NCI-H2196 (cell line): ENCODE measurements around the gene SDK1.
A peak's percentile ranks its signal among the peaks of the same experiment; 100 is the strongest.

Source experiments
- DNase-seq: peaks from one replicate; lab custom pipeline; 2025; ENCODE audit not compliant: unreplicated experiment; lab: John Stamatoyannopoulos, UW

Gene SDK1

DNA sequence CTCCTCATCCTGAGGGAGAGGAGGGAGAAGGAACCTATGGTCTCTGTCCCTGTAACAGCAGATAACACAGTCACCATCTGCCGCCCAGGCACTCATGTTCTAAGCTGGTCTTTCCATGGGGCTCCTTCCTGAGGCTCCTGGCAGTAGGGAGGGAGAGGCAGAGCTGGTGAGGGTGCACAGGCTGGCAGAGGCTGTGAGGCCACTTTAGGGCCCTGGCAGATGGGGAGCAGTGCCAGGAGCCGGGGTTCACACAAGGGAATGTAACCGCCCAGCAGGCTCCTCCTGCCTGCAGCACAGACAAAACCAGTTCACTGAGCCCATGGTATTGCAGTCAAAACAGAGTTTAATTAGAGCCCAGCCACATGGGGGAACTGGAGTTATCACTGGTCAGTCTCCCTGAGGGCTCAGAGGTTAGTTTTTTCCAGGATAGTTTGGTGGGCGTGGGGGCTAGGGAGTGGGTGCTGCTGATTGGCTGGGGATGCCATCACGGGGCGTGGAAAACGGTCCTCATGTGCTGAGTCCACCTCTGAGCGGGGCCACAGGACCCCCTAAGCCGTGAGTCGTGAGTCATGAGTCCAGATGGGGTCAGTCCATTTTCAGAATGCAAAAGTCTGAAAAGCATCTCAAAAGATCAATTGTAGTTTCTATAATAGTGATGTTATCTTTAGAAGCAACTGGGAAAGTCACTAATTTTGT, 881.7 kb downstream of the SDK1 start:
- no peak for DNase-seq

DNA sequence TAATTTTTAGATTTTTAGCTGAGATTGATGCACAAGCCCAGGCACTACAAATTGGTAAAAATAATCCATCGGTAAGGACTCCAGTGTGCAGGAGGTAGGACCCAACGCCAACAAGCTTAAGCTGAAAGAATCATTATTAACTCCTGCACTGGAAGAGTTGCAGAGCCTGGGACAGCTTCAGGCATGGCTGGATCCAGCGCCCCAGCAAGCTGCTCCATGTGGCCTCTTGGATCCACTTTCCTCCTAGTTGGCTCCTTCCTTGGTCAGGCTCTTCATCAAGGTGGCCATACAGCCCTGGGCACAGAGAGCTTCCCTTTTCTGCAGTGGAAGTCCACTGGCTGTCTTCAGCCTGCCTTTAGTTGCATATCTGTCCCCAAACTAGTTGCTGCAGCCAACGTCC, 883.6 kb downstream of the SDK1 start:
- DNase-seq: no peak

DNA sequence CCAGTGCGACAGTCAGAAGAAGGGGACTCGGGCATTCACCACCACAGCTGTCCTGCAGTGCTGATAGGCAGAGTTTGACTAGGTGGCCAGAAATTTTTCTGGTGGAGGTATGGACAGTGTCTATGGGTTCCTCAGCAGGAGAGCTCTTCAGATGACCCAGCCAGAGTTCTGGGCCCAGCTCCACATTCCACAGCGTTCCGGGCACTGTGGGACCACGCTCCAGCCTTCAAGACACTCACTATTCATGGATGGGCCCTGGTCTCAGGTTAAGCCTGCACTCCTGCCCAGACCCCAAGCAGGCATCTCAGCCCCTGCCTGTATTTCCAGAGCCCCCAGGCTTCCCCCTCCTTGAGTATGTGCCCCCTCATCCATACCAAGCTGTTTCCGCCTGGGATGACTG, 884.1 kb downstream of the SDK1 start:
- no peak for DNase-seq

DNA sequence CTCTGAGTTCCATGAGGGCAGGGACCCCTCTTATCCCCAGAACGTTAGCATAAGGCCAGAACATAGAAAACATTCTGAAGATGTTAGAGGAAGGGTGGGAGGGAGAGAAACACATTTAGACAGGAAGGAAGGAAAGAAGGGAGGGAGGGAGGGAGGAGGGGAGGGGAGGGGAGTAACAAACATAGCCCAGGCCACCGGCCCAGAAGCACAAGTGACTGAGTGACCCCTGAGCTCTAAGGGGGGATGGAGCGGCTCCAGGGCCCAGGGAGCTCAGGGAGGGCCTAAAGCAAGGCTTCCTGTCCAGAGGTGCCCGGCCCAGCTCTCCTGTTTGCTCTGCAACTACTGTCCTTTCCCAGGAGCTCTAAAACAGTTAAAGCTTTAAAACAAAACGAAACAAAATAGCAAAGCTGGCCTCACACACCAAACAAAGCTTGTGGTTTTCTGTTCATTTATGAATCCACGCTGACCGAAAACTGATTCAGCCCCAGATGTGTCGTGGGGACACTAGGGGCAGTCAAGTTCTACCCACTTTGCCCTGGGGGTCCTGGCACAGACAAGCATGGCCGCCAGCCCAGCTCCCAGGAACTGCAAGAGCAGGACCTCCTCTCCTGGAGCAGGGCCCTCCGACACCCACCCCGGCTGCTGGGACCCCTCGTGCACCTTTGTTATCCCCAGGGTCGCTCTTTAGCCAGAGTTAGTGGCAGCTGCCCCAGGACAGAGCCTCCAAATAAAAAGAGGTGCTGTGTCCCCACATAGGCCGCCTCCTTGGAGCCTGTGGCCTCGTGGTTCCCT, 884.9 kb downstream of the SDK1 start:
- DNase-seq: no peak

DNA sequence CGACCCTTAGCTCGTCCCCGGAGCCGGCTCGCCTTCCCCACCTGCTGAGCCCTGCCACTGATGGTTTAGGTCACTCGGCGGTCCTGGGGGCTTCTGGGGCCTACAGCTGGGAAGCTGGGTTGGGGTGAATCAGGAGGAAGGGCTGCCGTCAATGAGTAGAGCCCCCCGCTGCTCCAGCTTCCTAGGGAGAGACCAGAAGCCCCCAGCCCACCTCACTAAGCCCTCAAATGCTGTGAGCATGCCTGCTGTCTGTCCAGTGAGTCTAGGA, 885.4 kb downstream of the SDK1 start:
- no peak for DNase-seq

DNA sequence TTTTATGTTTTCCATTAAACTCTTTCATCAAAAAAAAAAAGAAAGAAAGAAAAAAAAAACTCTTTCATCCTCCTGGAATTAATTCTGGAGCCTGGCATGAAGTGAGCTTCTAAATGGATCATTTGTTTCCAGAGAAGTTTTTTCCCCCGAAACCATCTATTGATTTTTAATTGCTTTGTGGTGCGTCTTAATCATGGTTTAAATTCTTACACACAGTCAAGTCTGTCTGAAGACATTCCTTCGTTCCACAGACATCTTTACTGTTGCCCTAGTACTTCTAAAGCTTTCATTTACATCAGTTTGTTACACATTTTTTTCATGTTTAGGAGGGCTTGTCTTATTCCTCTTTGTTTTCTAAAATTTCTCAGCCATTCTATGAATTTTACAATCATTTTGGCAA, 887.6 kb downstream of the SDK1 start:
- DNase-seq: no peak

DNA sequence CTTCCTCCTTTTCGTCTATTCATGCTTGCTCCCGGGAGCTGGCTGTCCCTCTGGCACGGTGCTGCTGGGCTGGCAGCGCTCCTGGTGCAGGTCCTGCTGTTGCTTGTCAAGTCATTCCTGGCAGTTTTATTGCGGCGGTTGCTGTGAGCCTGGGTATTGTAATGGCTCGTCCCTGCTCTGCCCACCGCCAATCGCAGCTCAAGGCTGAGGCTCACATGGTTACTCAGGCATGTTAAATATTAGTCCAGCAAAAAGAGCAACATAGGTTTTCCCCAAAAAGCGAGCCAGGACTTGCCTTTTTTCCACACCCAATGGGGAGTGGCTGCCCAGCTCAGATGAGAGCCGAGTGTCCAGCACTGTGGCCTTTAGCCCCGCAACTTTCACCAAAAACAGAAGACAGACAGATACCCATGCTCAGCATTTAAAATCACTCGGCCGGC, 888.1 kb downstream of the SDK1 start:
- DNase-seq: peak; percentile 47

DNA sequence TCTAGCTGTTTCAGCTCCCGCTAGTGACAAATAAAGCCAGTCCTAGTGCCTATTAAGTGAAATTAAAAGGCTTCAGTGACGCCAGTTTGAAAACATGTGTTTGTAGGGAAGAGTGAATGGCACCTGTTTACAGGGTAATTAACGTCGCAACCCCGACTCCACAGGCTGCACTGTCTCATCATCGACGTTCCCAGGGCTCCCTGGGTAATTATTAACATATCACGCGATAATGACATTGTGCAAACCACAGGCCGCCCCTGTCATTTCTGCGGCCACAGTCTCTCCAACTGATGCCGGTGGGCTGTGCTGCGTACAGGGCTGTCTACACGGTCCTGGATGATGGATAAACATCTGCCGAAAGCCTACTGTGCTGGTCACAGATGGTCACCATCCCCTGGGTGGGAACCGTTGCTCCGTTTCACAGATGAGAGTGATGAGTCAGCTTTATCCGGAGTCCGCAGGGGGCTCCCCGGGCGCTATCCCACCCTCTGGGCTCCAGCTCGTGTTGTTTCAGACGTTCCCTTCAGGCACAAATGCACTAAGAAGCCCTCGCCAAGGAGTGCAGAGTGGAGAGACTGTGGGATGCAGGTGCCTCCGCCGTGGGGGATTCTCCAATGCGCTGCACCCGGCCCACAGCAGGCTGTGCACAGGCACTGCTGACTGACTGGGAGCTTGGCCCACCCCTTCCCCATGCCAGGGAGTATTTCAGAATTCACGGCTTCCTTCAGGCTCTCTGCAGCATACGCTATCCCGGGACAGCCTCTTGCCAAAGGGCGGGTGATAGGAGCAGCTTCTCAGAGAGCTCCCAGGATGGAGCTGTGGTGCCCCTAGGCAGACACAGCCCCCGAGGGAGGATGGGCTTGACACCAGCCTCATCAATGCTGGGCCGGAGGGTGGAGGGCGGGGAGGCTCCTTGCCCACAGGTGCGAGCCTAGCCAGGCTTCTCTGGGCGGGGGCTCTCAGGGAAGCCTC, 889.2 kb downstream of the SDK1 start:
- DNase-seq: no peak

DNA sequence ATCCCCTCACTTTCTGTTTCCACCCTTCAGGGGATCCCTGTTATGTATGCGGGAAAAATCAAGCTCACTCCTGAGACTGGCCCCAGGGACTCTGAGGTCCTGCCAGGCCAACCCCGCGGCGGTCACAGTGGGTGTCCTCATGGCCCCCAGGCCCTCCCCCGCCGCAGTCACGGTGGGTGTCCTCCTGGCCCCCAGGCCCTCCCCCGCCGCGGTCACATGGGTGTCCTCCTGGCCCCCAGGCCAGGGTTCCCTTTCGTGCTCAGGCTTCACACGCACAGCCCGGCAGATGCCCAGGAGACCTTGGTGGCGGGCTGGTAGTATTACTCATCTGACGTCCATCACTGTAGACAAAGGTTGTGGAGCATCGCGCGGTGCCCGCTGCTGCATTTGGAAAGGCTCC, 890.0 kb downstream of the SDK1 start:
- no peak for DNase-seq

DNA sequence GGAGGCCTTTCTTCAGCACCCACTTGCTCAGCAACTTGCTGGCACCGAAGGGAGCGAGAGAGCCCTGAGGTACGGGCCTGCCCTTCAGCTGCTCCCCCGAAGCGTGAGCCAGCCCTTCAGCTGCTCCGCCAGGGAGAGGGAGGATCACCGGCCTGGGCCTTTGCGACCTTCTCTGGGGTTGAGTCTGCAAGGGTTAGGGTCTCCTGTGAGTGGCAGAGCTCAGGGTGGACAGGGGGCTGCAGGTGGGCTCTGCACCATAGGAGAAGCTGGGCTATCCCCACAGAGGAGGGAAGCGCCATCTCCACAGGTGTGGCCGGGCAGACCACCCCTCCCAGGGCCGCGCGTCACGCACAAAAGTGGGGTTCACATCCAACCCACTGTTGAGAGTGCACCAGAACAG, 890.5 kb downstream of the SDK1 start:
- no peak for DNase-seq

DNA sequence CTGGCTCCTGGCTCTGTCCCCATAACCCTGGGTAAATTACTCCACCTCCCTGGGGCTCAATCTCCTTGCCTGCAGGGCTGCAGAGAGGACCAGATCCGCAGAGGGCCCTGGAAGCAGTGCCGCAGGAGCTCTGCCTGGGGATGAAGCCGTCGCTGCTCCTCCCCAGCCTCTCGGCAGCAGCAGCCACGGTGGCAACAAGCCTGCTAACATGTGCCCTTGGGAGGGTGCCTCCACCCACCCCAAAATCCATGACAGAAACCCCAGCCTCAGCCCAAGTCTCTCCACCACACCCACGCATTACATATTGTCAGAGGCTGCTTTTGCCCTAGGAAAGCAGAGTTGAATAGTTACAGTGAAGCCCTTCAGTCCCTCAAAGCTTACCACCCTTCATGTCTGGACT, 894.6 kb downstream of the SDK1 start:
- no peak for DNase-seq

DNA sequence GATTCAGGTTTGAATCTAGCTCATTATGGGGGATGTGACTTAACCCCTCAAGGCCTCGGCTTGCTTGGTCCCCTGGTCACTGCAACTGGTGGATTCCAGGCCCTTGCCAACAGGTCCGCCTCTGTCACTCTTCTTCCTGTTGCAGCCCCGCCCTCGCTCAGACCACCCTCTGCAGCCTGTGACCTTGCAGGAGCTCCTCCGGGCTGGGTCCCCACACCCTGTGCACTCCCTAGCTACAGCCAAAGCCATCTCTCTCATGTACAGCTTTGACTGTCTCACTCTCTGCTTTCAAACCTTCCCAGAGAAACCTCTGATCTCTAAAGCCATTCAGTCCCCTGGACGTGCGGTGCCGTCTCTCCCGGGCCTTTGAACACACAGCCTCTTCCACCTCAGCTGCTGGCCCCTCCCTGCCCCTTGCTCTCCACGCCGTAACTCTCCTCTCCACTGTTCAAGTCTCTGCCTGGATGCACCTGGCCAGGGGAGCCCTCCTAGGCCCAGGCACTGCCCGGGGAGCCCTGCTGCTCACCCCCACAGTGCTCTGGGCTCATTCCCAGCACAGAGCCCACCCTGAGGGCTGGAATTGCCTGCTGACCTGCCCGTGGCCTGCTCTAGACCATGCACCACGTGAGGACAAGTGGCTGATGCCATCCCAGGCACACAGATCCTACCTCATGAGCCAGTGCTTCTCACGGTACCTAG, 895.2 kb downstream of the SDK1 start:
- DNase-seq: no peak

DNA sequence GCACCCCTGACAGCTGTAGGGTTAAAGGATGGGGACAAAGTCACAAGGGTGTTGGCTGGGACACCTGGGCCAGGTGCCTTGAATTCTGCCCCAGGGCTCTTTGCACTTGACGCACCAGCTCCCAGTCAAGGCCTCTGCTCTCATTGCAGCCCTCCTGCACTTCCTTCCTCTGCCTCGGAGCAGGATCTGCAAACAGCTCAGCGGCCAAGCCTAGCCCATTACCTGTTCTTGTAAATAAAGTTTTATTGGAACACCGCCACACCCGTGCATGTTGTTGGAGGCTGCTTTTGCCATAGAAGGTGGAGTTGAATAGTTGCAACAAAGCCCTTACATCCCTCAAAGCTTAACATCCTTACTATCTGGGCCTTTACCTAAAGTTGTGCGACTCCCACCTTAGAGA, 897.2 kb downstream of the SDK1 start:
- no peak for DNase-seq

DNA sequence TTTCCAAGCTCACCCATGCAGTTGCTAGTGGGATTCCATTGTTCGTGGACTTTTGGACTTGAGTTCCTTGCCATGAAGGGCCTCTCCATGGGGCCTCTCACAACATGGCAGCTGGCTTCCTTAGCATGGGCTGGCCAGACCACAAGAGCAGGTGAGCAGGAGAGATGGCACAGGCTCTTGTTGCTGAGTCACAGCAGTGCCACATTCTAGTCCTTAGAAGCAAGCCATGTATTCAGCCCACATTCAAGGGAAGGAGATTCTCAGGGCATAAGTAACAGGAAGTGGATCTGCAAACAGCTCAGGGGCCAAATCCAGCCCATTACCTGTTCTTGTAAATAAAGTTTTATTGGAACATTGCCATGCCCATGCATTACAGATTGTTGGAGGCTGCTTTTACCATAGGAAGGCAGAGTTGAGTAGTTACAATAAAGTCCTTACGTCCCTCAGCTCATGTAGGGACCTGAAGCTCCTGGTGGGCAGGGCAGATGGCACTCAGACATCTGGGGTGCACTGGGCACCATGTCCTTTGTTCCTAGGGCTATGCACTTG, 899.6 kb downstream of the SDK1 start:
- no peak for DNase-seq

DNA sequence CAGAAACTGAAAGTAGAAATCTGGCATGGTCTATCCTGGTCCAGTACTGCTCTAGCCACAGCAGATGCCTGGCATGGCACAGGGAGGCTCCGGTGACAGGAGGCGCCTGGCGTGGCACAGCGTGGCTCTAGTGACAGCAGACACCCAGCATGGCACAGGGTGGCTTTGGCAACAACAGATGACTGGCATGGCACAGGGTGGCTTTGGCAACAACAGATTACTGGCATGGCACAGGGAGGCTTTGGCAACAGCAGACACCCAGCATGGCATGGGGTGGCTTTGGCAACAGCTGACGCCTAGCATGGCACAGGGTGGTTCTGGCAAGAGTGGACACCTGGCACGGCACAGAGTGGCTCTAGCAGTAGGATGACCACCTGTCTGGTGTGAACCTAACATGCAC, 900.5 kb downstream of the SDK1 start:
- no peak for DNase-seq

DNA sequence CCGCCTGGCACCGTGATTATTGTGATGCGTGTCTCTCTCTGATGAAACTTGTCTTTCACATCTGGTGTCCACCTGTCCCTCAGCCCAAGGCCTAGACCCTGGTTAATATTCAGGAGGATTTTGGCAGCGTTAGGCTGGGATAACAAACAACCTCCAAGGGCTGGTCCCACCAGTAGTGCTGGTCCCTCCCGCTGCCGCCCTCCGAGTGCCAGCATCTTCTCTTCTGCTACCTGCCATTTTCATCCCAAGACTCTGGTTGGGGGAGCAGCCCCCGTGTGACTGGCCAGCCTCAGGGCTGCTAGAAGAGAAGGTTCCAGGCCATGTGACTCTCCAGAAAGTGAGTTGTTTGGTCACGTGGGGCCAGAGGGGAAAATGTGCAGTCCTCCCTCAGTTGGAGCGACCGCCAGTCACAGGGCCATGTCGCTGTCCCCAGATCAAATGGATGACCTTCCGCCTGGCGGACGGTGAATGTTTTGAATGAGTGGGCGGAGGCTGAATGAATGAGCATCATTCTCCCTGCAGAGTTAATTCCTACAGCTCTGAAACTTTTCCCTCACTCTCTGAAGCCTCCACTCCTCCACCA, 901.2 kb downstream of the SDK1 start:
- DNase-seq: no peak

DNA sequence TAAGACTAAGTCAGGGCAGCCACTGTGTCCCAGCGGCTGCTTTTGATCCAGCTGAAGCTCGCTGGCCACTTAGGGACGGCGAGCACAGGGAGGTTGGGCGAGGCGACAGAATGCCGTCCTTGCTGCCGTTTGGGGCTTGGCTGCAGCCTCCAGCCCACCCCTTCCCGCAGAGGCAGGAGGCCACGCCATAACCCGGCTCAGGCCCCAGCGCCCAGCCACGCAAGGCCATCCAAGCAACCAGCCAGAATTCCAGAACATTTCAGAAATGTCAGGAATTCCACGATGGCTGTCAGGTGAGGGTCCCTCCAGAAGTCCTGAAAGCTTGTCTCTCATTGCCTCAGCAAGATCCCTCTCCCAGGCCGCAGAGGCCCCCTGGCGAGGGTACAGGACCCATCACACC, 901.9 kb downstream of the SDK1 start:
- DNase-seq: no peak

DNA sequence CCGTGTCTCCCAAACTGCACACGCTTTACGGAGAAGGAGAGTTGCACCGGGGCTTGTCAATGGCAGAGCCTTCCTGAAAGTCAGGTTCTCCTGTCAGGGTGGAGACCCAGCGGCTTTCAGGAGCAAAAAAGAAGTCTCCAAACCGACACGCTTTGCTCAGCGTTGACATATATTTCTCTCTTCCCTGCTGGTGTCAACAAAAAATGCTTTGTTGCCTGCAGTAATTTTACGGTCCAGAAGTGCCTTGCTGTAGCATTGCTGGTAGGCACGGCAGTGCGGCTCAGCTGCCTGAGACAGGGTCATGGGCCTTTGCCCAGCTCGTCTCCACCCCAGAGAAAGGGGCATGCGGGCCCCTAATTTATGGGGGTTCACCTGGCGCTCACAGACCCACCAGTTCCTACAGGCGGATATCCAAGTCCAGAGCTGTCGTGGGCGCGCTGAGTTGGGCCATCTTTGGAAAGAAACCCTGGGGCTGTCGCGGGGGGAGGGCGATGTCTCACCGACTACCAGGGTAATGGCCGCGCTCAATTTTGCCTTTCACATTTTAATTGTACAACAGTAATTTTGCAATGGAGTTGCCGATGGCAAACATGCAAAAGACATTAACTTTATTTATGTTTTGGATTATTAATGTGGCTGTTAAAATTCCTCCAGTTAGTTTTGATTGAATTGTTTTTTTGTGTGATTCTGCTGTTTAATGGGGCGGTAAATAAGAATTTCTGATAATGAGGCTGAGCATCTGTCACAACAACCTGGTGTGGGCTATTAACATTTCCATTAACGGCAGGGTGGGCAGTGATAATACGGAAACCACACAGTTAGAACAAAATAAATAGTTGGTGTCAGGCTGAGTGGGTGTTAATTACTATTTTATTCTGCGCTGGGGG, 902.8 kb downstream of the SDK1 start:
- no peak for DNase-seq

DNA sequence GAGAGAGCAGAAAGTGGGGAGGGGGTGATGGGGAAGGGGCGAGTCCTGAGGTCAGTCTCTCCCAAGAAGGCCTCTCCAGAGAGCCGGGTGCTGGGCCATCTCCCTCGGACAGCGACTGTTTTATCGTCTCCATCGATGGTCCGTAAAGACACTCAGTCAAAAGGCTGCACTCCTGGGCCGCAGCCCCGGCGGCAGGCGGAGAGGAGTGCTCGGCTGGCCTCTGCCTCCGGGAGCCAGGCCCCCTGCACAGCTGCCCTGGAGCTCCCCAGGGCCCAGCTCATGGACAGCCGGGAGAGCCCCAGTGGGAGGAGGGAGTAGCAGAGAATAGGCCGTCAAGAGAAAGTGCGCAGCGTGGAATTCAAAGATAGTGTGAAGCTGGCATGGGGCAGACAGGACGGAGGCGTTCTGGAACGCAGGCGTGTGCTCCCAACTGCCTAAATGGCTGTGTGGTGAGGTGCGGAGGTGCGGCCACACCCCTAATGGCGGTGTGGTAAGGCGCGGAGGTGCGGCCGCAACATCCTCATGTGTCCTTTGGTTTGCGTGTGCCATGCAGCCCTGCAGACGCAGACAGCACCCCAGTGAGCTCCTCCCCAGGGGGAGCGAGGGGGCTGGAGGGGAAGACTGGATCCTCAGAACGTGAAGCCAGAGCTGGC, 903.6 kb downstream of the SDK1 start:
- no peak for DNase-seq
